Sigmoid colon (tissue), 7 donors: Measurements from ENCODE around the gene POU2AF1. TPM values are rescaled to one million over a fixed set of nuclear protein-coding genes. Genes with fewer than 3 reads are reported as not detected.

Experiments
- DNase-seq: peaks from one replicate; pipeline ENCODE4 v3.0.0-alpha.2; 2019
- H3K27ac ChIP-seq, 4 donors: fragments of 200-600 bp; sonication (generic); one replicate each; pipeline ENCODE4 v1.5.1; 2016 to 2019; ENCODE audit warnings: mild to moderate bottlenecking in 1 of 4
- H3K27me3 ChIP-seq, 3 donors: fragments of 200-600 bp; sonication (generic); one replicate each; pipeline ENCODE4 v1.5.1; 2019; ENCODE audit warnings: mild to moderate bottlenecking in 1 of 3
- H3K36me3 ChIP-seq, 4 donors: fragments of 200-600 bp; sonication (generic); one replicate each; pipeline ENCODE4 v1.5.1; 2016 to 2019
- H3K4me1 ChIP-seq, 4 donors: fragments of 200-600 bp; sonication (generic); one replicate each; pipeline ENCODE4 v1.5.1; 2017 to 2019
- H3K4me3 ChIP-seq, 4 donors: fragments of 200-600 bp; sonication (generic); one replicate each; pipeline ENCODE4 v1.5.1; 2017 to 2019; ENCODE audit warnings: mild to moderate bottlenecking in 2 of 4, moderate library complexity in 1 of 4
- H3K9me3 ChIP-seq, 4 donors: fragments of 200-600 bp in 3 of 4; sonication (generic) in 3 of 4; one replicate each; pipeline versions ENCODE4 v1.5.1 to v1.6.1; 2013 to 2019
- CTCF ChIP-seq, 4 experiments: fragments of 450-650 bp in 3 of 4; fragments of 200-600 bp in 1 of 4; IDR thresholded peaks; one replicate each; pipeline ENCODE4 v1.5.1; 2016 to 2019; ENCODE audit warnings: antibody characterized with exemption in 4 of 4, mild to moderate bottlenecking in 3 of 4, moderate library complexity in 2 of 4
- EP300 ChIP-seq, 4 donors: sonication (generic); formaldehyde crosslinking; IDR thresholded peaks; one replicate each; pipeline ENCODE4 v1.6.1; 2017; ENCODE audit warnings: antibody characterized with exemption in 4 of 4
- POLR2A ChIP-seq, 2 donors: fragments of 450-650 bp; IDR thresholded peaks; one replicate each; pipeline ENCODE4 v1.6.1; 2016; ENCODE audit warnings: antibody characterized with exemption in 2 of 2, mild to moderate bottlenecking in 2 of 2, moderate library complexity in 2 of 2
- POLR2AphosphoS5 ChIP-seq, 4 donors: sonication (generic); formaldehyde crosslinking; IDR thresholded peaks; one replicate each; pipeline ENCODE4 v1.6.1; 2017; ENCODE audit warnings: antibody characterized with exemption in 4 of 4
- WGBS, 2 donors: extraction: QIAGEN DNeasy Blood & Tissue Kit; methylation state at CpG; one replicate each; pipeline ENCODE4 v1.1.7; 2013; 5-methylcytosine and 5-hydroxymethylcytosine counted together
- intact Hi-C: fragments of 100-400 bp; cut with DNase I; formaldehyde crosslinking; loops from one replicate; pipeline ENCODE4 v1.15.1; 2023
- polyA plus RNA-seq, 3 donors: library from polyadenylated mRNA; stranded (reverse); fragments of 200-250 nt; gene quantifications; one replicate each; pipeline ENCODE4 v1.2.3, GENCODE V29; 2013
- total RNA-seq, 4 donors: library from RNA; depleted of rRNA; stranded (reverse); fragments of >200 nt; gene quantifications; one replicate each; pipeline ENCODE4 v1.1.0, GENCODE V29; 2016
- donor health status: healthy with polysubstance abuse.
- donor health status: Bipolar disorder and iron deficiency.
- donor health status: healthy.

POU2AF1 gene
- under 1 TPM in 1 of 4 donors, not detected in 3; 0.16 TPM for total RNA-seq
- 10 to 100 TPM in 1 of 3 donors, 1 to 10 TPM in 1, under 1 TPM in 1; 0.92 to 27.0 (median 1.2) TPM for polyA plus RNA-seq

- H3K4me1 ChIP-seq, result peaks cover 0 to 15% (median 11%) of the 10 kb centered on the region in 4 donors
- H3K36me3 ChIP-seq, result no peaks in the 10 kb centered on the region
- H3K4me3 ChIP-seq, result peak within 1 kb of the TSS in 1 of 4 donors; percentile 4
- TF ChIP-seq EP300 (IDR thresholded peaks at IDR 0.05), result no peak
- TF ChIP-seq POLR2AphosphoS5 (IDR thresholded peaks at IDR 0.05), result no peak
- TF ChIP-seq CTCF (IDR thresholded peaks at IDR 0.05), result no peak
- no peak for TF ChIP-seq POLR2A (IDR thresholded peaks at IDR 0.05)
- H3K9me3 ChIP-seq, result no peaks in the 10 kb centered on the region
- DNase-seq, result no peak
- H3K27me3 ChIP-seq, result no peaks in the 10 kb centered on the region
- intact Hi-C loops, result no loop called here
- WGBS, 2 donors, result 48 to 80% methylated on average over 33 of the region's 33 CpGs
- H3K27ac ChIP-seq, result peak within 1 kb of the TSS in 3 of 4 donors; percentile 10 to 55 (median 18)
Measured at GRCh38 chr11:111378861-111379601, at the start of gene POU2AF1. Gene POU2AF1 (minus strand): TSS chr11:111379275. CDS start chr11:111379177, 98 bp downstream.

- Histone ChIP-seq H3K27me3 (no peaks in the 10 kb centered on the region), H3K36me3 (no peaks in the 10 kb centered on the region), H3K4me3 (no peak overlapping the region), H3K27ac (no peak overlapping the region), H3K9me3 (no peaks in the 10 kb centered on the region), H3K4me1 (peaks cover 0 to 22% (median 15%) of the 10 kb centered on the region in 4 donors)
- 88 to 90% methylated on average over 5 of the region's 5 CpGs for WGBS, 2 donors
- intact Hi-C loops, result no loop called here
- DNase-seq, result no peak
- TF ChIP-seq POLR2AphosphoS5 (IDR thresholded peaks at IDR 0.05) (no peak), EP300 (IDR thresholded peaks at IDR 0.05) (no peak), CTCF (IDR thresholded peaks at IDR 0.05) (no peak), POLR2A (IDR thresholded peaks at IDR 0.05) (no peak)
Measured at GRCh38 chr11:111428113-111428876, 49.2 kb upstream of the POU2AF1 start.

- Histone ChIP-seq H3K27me3 (no peaks in the 10 kb centered on the region), H3K4me1 (peaks cover 0 to 22% (median 15%) of the 10 kb centered on the region in 4 donors), H3K36me3 (no peaks in the 10 kb centered on the region), H3K27ac (peak overlapping the region in 3 of 4 donors; percentile 35 to 65 (median 48)), H3K4me3 (no peak overlapping the region), H3K9me3 (no peaks in the 10 kb centered on the region)
- intact Hi-C loops, result no loop called here
- no peak for DNase-seq
- 17 to 50% methylated on average over 4 of the region's 4 CpGs for WGBS, 2 donors
- TF ChIP-seq CTCF (IDR thresholded peaks at IDR 0.05) (no peak), EP300 (IDR thresholded peaks at IDR 0.05) (no peak), POLR2A (IDR thresholded peaks at IDR 0.05) (no peak), POLR2AphosphoS5 (IDR thresholded peaks at IDR 0.05) (no peak)
Measured at GRCh38 chr11:111427471-111427912, 48.4 kb upstream of the POU2AF1 start.

- H3K4me1 ChIP-seq, result peaks cover 0 to 22% (median 15%) of the 10 kb centered on the region in 4 donors
- H3K9me3 ChIP-seq, result no peaks in the 10 kb centered on the region
- intact Hi-C loops, result no loop called here
- no peaks in the 10 kb centered on the region for H3K36me3 ChIP-seq
- no peak for DNase-seq
- WGBS, 2 donors, result 31 to 73% methylated on average over 6 of the region's 6 CpGs
- H3K27me3 ChIP-seq, result no peaks in the 10 kb centered on the region
- peak overlapping the region in 3 of 4 donors; percentile 35 to 65 (median 48) for H3K27ac ChIP-seq
- H3K4me3 ChIP-seq, result no peak overlapping the region
- no peak for TF ChIP-seq CTCF (IDR thresholded peaks at IDR 0.05)
- TF ChIP-seq EP300 (IDR thresholded peaks at IDR 0.05), result no peak
Measured at GRCh38 chr11:111426617-111427016, 47.5 kb upstream of the POU2AF1 start.
